ENCODE measurements around the gene MTRFR.
A peak's percentile ranks its signal among the peaks of the same experiment; 100 is the strongest.
"Not testable (repeated sequence)": the region's sequence is repeated elsewhere in the genome, so short reads cannot be mapped to it uniquely, and the experiment has no call there.

Gene MTRFR

DNA sequence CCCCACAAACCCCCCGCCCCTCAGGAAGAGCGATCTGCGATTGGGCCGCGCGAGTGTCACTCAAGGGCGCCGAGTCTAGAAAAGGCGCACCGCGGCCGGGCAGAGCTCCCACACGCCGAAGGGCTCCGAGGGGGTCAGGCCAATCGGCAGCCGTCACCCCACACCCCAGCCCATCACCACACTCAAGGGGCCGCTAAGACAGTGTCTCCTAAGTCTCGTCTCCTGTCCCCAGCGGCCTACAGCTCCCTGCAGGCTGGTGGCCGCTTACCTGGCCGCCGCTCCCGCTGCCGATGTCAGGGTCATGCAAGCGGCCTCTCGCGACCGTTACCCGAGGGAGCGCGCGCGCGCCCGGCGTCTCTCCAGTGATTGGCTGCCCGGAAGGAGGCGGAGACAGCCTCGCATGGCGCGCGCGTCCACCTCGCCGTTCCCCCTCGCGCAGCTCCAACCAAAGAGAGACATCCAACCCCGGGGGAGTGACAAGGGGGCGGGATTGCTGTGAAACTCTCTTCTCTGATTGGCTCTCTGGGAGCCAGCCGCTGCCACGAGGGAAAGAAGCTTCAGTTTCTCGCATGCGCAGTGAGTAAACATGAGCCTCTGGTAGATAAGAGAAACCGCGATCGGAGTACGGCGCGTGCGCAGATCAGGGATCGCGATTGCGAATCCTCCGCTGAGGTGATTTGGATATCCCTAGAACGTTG lies at the start of gene MTRFR, which contains the start of gene MPHOSPH9:
Gene MTRFR (plus strand): TSS at position 630 of the 698 bp plus-strand sequence. CDS start 20,239 bp downstream, outside the sequence.
Gene MPHOSPH9 (minus strand): TSS at position 335 of the 698 bp plus-strand sequence. CDS start 2,777 bp downstream, outside the sequence.
- no peaks in the 10 kb centered on the region for H3K9me3 ChIP-seq (ENCODE audit: control insufficient read depth, insufficient read depth, low read length)
- H3K4me1 ChIP-seq (ENCODE audit: insufficient read depth, low read length), result no peaks in the 10 kb centered on the region
- no peaks in the 10 kb centered on the region; the same call in 1 of the 2 replicates for H3K36me3 ChIP-seq (ENCODE audit: insufficient read depth, low read length)
- peak within 1 kb of the TSS; percentile 67 for H3K9ac ChIP-seq (ENCODE audit: low read depth, low read length)

DNA sequence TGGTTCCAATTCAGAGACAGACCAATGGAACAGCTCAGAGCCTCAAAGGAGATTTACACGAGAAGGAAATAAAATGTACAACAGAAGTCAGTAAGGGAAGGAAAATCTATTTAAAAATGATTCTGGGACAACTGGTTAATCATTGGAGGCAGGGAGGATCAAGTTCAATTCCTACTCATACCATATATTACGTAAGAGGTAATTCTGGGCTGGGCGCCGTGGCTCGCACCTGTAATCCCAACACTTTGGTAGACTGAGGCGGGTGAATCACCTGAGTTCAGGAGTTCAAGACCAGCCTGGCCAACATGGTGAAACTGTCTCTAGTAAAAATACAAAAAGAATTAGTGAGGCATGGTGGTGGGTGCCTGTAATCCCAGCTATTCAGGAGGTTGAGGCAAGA lies 45.6 kb upstream of the MTRFR start:
- no peaks in the 10 kb centered on the region for H3K4me1 ChIP-seq (ENCODE audit: insufficient read depth, low read length)
- H3K9me3 ChIP-seq (ENCODE audit: control insufficient read depth, insufficient read depth, low read length), result no peaks in the 10 kb centered on the region
- peaks cover 6% of the 10 kb centered on the region for H3K36me3 ChIP-seq (ENCODE audit: insufficient read depth, low read length)
- no peak overlapping the region for H3K9ac ChIP-seq (ENCODE audit: low read depth, low read length)

DNA sequence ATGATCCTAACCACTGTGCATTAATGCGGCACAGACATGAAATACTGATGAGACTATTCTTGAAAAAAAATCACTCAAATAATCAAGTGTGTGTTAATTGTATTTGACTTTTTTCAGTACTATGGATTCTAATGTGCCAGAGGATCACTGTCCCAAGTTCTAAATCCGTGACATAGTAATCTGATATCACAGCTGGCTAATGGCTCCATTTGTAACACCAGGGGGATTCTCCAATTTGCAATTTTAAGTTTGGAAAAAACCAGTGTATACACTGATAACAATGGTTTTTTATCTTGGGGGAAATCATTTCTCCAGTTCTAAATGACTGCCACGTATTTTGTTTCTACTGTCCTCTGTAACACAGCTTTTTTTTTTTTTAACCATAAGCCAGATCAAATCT lies 33.3 kb upstream of the MTRFR start:
- no peak overlapping the region for H3K9ac ChIP-seq (ENCODE audit: low read depth, low read length)
- H3K36me3 ChIP-seq (ENCODE audit: insufficient read depth, low read length), result peaks cover 21% of the 10 kb centered on the region
- H3K9me3 ChIP-seq (ENCODE audit: control insufficient read depth, insufficient read depth, low read length), result no peaks in the 10 kb centered on the region

DNA sequence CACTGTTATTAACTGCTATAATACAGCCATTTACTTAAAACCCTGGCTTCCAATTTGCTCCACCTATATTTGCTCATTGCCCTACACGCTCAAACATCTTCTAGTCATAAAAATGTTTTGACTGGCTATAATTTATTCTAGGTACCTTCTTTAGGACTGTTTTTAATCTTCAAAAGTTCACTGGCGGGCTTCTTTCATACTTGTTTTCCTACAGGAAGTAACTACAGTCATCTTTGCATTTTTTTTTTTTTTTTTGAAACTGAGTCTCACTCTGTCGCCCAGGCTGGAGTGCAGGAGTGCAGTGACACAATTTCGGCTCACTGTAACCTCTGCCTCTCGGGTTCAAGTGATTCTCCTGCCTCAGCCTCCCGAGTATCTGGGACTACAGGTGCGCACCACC lies 32.8 kb upstream of the MTRFR start:
- Histone ChIP-seq H3K36me3 (ENCODE audit: insufficient read depth, low read length) (peaks cover 21% of the 10 kb centered on the region), H3K4me1 (ENCODE audit: insufficient read depth, low read length) (no peaks in the 10 kb centered on the region), H3K9ac (ENCODE audit: low read depth, low read length) (no peak overlapping the region), H3K9me3 (ENCODE audit: control insufficient read depth, insufficient read depth, low read length) (no peaks in the 10 kb centered on the region)

More for the DNA sequence above, 33.3 kb upstream of the MTRFR start:
- no peaks in the 10 kb centered on the region for H3K4me1 ChIP-seq (ENCODE audit: insufficient read depth, low read length)

DNA sequence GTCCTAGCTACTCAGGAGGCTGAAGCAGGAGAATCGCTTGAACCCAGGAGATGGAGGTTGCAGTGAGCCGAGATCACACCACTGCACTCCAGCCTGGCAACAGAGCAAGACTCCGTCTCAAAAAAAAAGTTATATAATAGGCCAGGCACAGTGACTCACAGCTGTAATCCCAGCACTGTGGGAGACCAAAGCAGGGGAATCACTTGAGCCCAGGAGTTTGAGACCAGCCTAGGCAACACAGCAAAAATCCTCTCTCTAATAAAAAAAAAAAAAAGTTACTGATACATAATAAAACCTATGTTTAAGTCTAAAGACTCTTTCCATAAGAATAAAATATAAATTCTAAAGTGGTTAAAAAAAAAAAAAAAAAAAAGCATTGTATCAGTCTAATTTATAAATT lies 26.4 kb upstream of the MTRFR start:
- H3K36me3 ChIP-seq (ENCODE audit: insufficient read depth, low read length); H3K9ac ChIP-seq (ENCODE audit: low read depth, low read length); H3K9me3 ChIP-seq (ENCODE audit: control insufficient read depth, insufficient read depth, low read length); H3K4me1 ChIP-seq (ENCODE audit: insufficient read depth, low read length): not testable (repeated sequence)

DNA sequence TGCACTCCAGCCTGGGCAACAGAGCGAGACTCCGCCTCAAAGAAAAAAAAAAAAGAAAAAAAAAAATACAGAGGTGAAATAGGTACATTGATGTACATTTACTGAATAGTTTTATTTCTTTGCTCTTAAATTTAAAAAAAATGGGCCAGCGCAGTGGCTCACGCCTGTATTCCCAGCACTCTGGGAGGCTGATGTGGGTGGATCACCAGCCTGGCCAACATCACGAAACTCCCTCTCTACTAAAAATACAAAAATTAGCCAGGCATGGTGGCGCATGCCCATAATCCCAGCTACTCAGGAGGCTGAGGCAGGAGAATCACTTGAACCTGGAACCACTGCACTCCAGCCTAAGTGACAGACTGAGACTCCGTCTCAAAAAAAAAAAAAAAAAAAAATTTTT lies 25.4 kb upstream of the MTRFR start:
- H3K9ac ChIP-seq (ENCODE audit: low read depth, low read length); H3K36me3 ChIP-seq (ENCODE audit: insufficient read depth, low read length); H3K4me1 ChIP-seq (ENCODE audit: insufficient read depth, low read length); H3K9me3 ChIP-seq (ENCODE audit: control insufficient read depth, insufficient read depth, low read length): not testable (repeated sequence)

DNA sequence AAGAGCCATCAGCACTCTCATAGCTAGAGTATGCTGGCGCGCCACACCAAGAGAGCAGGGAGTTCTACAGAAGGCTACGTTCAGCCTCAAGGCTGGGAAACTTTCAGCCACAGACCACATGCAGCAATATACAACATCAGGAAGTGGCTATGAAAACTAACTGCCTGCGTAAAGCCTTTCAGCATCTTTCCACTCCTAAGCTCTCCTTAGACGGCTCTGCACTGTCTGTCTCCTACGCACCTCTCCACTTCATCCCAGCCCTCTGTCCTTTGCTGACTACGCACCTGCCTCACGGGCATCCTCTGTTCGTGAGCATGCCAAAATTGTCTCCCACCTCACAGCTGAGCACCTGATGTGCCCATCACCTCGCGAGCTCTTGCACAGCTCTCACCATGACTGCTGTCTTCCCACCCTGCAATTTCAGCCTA lies 10.0 kb upstream of the MTRFR start:
- Histone ChIP-seq H3K9ac (ENCODE audit: low read depth, low read length) (no peak overlapping the region), H3K36me3 (ENCODE audit: insufficient read depth, low read length) (peaks cover 11% of the 10 kb centered on the region)

DNA sequence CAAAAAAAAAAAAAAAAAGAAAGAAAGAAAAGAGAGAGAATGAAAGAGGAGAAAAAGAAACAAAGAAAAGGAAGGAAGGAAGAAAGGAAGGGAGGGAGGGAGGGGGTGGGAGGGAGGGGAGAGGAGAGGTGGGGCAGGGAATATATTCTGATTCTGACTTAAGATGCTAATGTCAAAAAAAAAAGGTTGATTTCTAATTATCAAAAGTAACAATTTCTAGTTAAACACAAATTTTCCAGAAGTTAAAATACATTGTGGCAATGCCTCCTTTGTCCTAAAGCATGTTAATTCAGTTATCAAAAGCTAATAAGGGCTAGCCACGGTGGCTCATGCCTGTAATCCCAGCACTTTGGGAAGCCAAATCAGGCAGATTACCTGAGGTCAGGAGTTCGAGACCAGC lies 7.8 kb upstream of the MTRFR start:
- H3K4me1 ChIP-seq (ENCODE audit: insufficient read depth, low read length), result no peaks in the 10 kb centered on the region
- H3K36me3 ChIP-seq (ENCODE audit: insufficient read depth, low read length), result peaks cover 7% of the 10 kb centered on the region
- no peaks in the 10 kb centered on the region for H3K9me3 ChIP-seq (ENCODE audit: control insufficient read depth, insufficient read depth, low read length)
- no peak overlapping the region for H3K9ac ChIP-seq (ENCODE audit: low read depth, low read length)

More for the DNA sequence above, 10.0 kb upstream of the MTRFR start:
- Histone ChIP-seq H3K9me3 (ENCODE audit: control insufficient read depth, insufficient read depth, low read length) (no peaks in the 10 kb centered on the region), H3K4me1 (ENCODE audit: insufficient read depth, low read length) (no peaks in the 10 kb centered on the region)

DNA sequence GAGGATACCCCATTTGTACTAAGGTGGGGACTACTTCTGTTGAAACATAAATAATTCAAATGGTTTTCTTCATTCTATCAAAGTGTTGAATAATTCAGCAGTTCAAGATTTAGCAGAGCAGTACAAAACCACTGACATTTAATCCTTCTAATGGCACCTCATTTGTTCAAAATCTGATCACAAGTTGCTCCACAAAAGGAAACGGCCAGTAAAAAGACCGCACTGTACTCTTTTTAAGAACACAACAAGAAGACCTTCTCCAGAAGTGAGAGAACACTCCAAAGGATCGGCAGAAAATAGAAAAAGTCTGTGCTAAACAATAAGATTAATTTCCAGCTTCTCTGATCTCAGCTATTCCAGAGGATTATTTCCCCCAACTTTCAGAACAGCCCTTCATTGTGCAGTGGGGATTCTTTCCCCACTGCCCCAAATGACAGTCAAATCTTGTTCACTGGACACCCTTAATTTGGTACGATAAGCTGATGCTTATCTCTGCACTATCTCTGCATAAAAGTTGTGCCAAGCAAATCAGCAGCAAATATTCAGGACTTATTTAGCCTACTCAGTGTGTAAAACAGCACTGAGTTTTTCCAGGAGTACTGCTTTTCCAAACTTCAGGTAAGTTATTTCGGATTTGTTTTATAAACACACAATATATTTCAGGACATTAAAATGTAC lies 5.5 kb upstream of the MTRFR start:
- H3K4me1 ChIP-seq (ENCODE audit: insufficient read depth, low read length), result no peaks in the 10 kb centered on the region
- peaks cover 7% of the 10 kb centered on the region; the same call in 1 of the 2 replicates for H3K36me3 ChIP-seq (ENCODE audit: insufficient read depth, low read length)
- H3K9me3 ChIP-seq (ENCODE audit: control insufficient read depth, insufficient read depth, low read length), result no peaks in the 10 kb centered on the region
- H3K9ac ChIP-seq (ENCODE audit: low read depth, low read length), result no peak overlapping the region

DNA sequence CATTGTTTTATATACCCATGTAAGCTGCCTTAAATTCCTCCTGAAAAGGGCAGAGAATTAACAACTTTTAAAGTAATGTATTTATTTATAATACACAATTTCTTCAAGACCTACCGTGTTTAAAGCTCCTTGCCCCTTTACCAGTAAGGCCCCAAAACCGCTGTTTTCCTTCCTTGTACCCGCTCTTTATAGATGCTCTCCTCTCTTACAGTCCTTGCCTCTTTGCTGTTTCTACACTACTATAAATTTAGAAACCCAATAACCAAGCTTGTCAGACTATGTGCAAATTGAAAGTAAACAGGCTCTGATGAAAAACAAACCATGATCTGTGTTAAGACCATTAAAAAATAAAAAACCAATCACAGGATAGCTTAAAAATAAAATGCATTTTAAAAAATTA lies 4.2 kb upstream of the MTRFR start:
- no peak overlapping the region for H3K9ac ChIP-seq (ENCODE audit: low read depth, low read length)
- no peaks in the 10 kb centered on the region for H3K9me3 ChIP-seq (ENCODE audit: control insufficient read depth, insufficient read depth, low read length)
- H3K4me1 ChIP-seq (ENCODE audit: insufficient read depth, low read length), result no peaks in the 10 kb centered on the region
- H3K36me3 ChIP-seq (ENCODE audit: insufficient read depth, low read length), result peaks cover 3% of the 10 kb centered on the region; the same call in 1 of the 2 replicates

DNA sequence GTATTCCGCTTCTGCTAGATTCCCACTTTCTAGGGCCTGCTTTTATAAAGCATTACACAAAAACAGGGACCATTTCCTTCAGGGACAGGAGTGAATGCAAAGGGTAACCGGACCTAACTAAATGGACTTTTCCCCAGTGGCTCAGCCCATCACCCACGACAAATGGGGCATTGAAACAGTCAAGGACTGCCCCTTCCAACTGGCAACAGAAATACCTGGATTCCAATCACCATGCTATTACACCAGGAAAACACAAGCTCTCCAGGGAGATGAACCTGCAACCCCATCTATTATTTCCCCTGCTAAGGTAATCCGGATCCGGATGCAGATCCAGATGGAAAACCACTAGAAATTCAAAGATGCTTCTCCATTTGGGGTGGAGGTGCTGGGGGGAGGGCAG lies 1.3 kb upstream of the MTRFR start:
- Histone ChIP-seq H3K36me3 (ENCODE audit: insufficient read depth, low read length) (peaks cover 3% of the 10 kb centered on the region), H3K4me1 (ENCODE audit: insufficient read depth, low read length) (no peaks in the 10 kb centered on the region), H3K9ac (ENCODE audit: low read depth, low read length) (peak overlapping the region; percentile 67), H3K9me3 (ENCODE audit: control insufficient read depth, insufficient read depth, low read length) (no peaks in the 10 kb centered on the region)

DNA sequence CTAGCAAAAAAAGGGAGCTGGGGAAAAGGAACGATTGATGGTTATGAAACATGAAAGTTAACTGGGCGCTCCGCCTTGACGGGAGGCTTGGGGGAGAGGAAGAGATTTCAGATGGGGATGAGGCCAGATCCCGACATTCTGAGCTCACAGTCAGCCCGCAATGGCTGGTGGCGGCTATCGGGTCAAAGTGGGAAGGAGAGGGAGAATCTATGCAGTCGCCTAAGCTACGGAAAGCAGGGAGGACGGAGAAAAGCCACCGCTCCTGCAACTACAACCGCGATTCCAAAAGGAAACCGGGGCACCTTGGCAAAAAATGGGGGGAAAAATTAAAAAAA lies 797 bp upstream of the MTRFR start:
- Histone ChIP-seq H3K36me3 (ENCODE audit: insufficient read depth, low read length) (peaks cover 2% of the 10 kb centered on the region), H3K9ac (ENCODE audit: low read depth, low read length) (peak overlapping the region; percentile 67), H3K4me1 (ENCODE audit: insufficient read depth, low read length) (no peaks in the 10 kb centered on the region), H3K9me3 (ENCODE audit: control insufficient read depth, insufficient read depth, low read length) (no peaks in the 10 kb centered on the region)

DNA sequence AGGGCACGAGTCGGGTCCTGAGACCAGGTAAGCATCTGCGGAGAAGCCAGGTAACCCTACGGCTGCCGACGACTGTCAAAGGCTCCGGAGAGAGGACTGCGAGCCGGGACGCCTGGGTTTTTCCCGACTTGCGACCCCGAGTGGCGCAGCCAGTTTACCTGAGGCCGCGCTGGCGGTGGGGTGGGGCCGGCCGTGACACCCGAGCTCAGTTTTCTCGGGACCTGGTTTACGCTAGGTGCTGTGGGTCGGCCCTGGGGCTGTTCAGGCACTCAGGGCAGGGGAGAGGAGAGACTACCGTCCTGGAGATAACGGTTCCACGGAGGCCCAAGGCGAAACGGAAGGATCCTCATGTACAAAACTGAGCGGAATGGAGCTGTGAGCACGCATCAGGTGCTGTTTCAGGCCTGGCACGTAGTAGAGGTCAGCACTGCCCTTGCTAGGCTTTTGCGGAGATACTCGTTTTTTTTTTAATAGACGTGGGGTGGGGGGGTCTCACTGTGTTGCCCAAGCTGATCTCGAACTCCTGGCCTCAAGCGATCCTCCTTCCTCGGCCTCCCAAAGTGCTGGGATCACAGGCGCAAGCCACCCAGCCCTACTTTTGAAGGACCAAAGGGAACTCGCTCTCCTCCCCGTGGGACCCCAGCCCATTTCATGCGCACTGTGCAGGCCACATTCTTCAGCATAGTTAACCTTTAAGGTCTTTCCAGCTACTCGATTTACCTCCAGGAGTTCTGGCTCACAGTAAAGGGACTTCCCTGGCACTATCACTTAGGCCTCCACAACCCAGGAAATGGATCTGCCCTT lies 471 bp downstream of the MTRFR start:
- H3K4me1 ChIP-seq (ENCODE audit: insufficient read depth, low read length), result no peaks in the 10 kb centered on the region
- H3K9ac ChIP-seq (ENCODE audit: low read depth, low read length), result peak overlapping the region; percentile 67
- H3K36me3 ChIP-seq (ENCODE audit: insufficient read depth, low read length), result no peaks in the 10 kb centered on the region; the same call in none of the 2 replicates

DNA sequence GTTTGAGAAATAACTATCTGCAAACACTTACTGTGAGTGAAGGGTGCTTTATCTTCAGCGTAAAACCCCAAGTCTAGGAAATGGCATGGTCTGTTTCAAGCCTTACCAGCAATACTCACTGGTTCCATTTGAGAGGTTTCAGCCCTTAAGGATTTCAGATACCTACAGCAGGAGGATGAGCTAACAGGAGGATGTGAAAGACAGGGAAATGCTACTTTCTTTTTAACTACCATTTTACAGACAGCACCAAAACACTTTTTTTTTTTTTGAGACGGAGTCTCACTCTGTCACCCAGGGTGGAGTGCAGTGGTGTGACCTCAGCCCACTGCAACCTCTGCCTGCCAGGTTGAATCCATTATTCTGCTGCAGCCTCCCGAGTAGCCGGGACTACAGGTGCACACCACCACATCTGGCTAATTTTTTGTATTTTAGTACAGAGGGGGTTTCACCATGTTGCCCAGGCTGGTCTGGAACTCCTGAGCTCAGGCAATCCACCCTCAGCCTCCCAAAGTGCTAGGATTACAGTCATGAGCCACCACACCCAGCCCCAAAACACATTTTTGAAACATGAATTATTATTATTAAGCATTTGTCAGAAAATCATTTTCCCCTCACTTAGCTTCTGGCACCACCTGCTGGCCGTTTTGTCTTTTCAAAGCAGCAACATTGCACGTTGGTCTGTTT lies 4.6 kb downstream of the MTRFR start:
- no peaks in the 10 kb centered on the region; the same call in none of the 2 replicates for H3K36me3 ChIP-seq (ENCODE audit: insufficient read depth, low read length)
- H3K4me1 ChIP-seq (ENCODE audit: insufficient read depth, low read length), result no peaks in the 10 kb centered on the region
- no peaks in the 10 kb centered on the region for H3K9me3 ChIP-seq (ENCODE audit: control insufficient read depth, insufficient read depth, low read length)
- no peak overlapping the region for H3K9ac ChIP-seq (ENCODE audit: low read depth, low read length)

More for the DNA sequence above, 471 bp downstream of the MTRFR start:
- H3K9me3 ChIP-seq (ENCODE audit: control insufficient read depth, insufficient read depth, low read length), result no peaks in the 10 kb centered on the region

Data from ES-I3 (cell line).